ENCODE measurements around the gene ZCCHC18.
A peak's percentile ranks its signal among the peaks of the same experiment; 100 is the strongest.

Gene ZCCHC18

DNA sequence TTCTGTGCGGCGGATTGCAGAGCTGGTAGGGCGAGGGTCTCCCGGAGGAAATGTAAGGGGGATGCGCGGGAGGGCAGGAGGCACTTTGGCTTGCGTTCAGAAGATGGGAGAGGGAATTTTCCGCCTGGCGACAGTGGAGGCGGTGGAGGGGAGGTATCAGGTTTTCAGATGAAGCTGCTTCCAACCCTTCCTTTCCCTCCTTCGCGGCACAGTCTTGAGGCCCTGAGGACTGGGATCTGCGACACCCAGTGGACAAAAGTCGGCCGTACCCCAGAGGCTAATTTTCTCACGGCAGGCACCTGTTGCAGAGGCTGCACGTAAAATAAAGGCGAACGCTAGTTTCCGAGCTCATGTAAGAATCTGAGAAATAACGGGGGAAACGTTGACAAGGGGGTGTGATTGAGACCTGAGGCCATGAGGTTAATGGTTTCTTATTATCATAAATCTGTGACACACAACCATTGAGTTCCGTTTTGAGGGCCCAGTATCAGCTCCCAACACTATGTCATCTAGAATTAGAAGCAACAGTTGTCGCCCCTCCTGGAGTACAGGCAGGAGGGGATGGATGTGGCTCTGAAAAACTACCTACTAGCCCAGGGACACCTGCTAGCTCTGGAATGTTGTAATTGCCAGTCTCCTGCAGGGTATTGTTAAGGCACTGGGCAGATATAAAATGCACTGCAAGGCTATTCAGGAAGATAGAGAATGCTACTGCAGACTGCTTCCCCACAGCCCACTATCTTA lies 1.1 kb downstream of the ZCCHC18 start:
- no peak overlapping the region for H3K4me3 ChIP-seq (ENCODE audit: low read length)
- TF ChIP-seq, protein P1, sequence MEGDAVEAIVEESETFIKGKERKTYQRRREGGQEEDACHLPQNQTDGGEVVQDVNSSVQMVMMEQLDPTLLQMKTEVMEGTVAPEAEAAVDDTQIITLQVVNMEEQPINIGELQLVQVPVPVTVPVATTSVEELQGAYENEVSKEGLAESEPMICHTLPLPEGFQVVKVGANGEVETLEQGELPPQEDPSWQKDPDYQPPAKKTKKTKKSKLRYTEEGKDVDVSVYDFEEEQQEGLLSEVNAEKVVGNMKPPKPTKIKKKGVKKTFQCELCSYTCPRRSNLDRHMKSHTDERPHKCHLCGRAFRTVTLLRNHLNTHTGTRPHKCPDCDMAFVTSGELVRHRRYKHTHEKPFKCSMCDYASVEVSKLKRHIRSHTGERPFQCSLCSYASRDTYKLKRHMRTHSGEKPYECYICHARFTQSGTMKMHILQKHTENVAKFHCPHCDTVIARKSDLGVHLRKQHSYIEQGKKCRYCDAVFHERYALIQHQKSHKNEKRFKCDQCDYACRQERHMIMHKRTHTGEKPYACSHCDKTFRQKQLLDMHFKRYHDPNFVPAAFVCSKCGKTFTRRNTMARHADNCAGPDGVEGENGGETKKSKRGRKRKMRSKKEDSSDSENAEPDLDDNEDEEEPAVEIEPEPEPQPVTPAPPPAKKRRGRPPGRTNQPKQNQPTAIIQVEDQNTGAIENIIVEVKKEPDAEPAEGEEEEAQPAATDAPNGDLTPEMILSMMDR (IDR thresholded peaks at IDR 0.05; ENCODE audit: insufficient read depth, low read depth, low read length, missing control alignments) = peak; percentile 64
- DNase-seq (ENCODE audit: low read depth) = peak; percentile 58

DNA sequence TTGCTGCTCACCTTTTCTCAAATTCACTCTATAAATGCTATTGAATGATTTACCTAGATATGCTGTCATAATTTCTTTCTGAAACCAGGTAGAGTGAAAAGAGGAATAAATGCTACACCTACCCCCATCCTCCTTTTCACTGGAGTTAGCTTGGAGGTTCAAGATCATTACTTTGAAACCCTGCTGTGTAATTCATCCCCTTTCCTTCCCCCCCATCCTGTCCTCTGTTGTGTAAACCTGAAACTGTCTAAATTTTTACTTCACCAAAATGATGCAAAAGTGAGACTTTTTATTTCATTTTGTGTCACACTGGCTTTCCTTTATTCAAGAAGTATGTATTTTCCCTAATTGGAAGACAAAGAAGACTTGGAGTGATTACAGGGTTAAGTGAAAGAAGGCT lies 5.4 kb downstream of the ZCCHC18 start:
- TF ChIP-seq, protein P1 (IDR thresholded peaks at IDR 0.05; ENCODE audit: insufficient read depth, low read depth, low read length, missing control alignments) = no peak

DNA sequence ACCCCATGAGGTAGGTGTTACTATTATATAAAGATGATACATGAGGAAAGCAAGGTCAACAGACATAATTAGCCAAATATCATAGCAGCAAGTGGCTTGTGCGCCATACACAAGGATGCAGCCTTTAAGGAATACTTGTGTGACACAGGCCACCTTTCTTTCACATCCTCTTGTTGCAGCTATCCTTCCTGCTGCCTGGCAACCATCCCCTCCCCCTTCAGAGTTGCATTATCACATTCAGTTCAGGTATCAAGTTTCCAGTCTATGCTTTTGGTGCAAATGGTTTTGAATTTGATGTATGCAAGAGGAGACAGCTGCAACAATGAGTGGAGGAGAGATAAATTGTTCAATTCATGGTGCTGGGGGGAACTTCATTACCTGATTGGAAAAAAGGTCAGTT lies 6.4 kb downstream of the ZCCHC18 start:
- TF ChIP-seq, protein P1 (IDR thresholded peaks at IDR 0.05; ENCODE audit: insufficient read depth, low read depth, low read length, missing control alignments) = no peak
- H3K4me3 ChIP-seq (ENCODE audit: low read length) = no peak overlapping the region
- DNase-seq (ENCODE audit: low read depth) = no peak

More for the DNA sequence above, 5.4 kb downstream of the ZCCHC18 start:
- no peak for DNase-seq (ENCODE audit: low read depth)
- no peak overlapping the region for H3K4me3 ChIP-seq (ENCODE audit: low read length)

DNA sequence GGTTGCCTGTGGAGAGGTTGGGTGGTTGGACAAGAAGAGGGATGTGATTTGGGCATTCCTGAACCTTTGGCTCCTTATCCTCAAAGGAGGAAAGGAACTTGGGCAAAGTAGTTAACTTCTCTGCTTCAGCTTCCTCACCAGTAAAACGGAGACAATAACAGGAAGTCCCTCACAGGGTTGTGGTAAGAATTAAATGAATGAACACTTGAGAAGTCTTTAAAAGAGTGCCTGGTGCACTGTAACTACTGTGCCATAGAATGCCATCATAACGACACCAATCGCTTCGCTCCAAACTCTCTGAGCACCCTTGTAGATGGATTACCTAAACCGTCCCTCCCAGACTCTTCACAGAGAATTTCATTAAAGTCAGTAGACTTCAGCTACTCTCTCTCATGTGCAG lies 10.5 kb downstream of the ZCCHC18 start:
- H3K4me3 ChIP-seq (ENCODE audit: low read length) = no peak overlapping the region
- TF ChIP-seq, protein P1 (IDR thresholded peaks at IDR 0.05; ENCODE audit: insufficient read depth, low read depth, low read length, missing control alignments) = no peak
- no peak for DNase-seq (ENCODE audit: low read depth)

DNA sequence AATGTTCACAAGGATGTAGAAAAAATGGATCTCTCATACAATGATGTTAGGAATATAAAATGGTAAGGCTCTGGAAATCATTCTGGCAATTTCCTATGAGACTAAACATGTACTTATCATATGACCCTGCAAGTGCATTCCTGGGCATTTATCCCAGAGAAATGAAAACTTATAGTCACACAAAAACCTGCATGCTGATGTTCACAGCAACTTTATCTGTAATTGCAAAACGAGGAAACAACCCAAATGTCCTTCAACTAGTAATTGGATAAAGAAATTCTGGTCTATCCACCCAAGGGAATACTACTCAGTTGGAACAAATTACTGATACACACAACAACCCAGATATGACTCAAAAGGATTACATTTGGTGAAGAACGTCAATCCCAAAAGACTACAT lies 14.5 kb downstream of the ZCCHC18 start:
- no peak for DNase-seq (ENCODE audit: low read depth)
- TF ChIP-seq, protein P1 (IDR thresholded peaks at IDR 0.05; ENCODE audit: insufficient read depth, low read depth, low read length, missing control alignments) = no peak
- no peak overlapping the region for H3K4me3 ChIP-seq (ENCODE audit: low read length)

DNA sequence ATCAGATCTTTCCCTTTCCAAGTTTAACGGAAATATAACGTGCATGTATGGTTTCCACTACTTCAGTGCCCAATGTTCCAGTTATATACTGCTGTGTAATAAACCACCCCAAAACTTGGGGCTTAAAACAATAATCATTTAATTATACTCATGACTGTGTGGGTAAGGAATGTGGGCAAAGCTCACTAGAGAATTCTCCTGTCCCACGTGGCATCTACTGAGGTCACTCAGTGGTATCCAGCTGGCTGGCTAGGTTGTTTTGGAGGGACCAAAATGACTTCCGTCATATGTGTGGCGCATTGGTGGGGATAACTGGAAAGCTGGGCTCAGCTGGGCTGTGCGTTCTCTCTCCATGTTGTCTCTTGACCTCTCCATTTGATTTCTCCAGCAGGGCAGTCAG lies 18.5 kb downstream of the ZCCHC18 start:
- TF ChIP-seq, protein P1 (IDR thresholded peaks at IDR 0.05; ENCODE audit: insufficient read depth, low read depth, low read length, missing control alignments) = no peak
- no peak overlapping the region for H3K4me3 ChIP-seq (ENCODE audit: low read length)
- no peak for DNase-seq (ENCODE audit: low read depth)
